ENCODE data around the gene RUNX1. TPM values are rescaled to one million over a fixed set of nuclear protein-coding genes. Genes with fewer than 3 reads are reported as not detected.
A peak's percentile ranks its signal among the peaks of the same experiment; 100 is the strongest.

RUNX1 gene
- total RNA-seq, 1 experiment from 2014 or later = 38.2 TPM

DNA sequence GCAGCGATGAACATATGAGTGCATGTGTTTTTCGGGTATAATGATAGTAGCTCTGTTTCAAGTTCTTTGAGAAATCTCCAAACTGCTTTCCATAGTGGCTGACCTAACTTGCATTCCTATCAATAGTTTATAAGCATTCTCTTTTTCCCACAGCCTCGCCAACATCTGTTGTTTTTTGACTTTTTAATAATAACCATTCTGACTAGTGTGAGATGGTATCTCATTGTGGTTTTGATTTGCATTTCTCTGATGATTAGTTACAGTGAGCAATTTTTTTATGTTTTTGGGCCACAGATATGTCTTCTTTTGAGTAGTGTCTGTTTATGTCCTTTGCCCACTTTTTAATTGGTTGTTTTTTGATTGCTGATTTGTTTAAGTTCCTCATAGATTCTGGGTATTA, 10.6 kb upstream of the RUNX1 start:
- DNase-seq (ENCODE audit: low spot score) = no peak

GRCh38 chr21:35058058-35058457, 9.0 kb upstream of the RUNX1 start:
- DNase-seq (ENCODE audit: low spot score) = no peak

DNA sequence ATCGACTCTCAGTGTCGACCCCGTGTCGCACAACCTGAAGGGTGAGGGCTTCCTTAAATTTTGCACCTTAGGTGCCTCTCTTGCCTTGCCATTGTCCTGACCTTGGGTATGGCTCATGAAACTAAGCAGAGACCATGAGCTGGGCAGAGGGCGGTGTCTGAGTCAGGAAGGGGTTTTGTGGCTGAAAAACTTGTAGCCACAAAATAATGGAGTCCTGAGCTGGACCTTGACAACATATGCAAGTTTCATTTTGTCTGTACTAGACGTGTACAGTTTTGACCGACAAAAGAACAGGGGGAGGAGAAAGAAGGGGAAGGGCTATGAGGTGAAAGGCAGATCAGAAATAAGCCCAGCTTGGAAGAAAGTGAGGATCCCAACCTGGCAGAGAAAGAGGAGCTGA, 8.3 kb upstream of the RUNX1 start:
- no peak for DNase-seq (ENCODE audit: low spot score)

DNA sequence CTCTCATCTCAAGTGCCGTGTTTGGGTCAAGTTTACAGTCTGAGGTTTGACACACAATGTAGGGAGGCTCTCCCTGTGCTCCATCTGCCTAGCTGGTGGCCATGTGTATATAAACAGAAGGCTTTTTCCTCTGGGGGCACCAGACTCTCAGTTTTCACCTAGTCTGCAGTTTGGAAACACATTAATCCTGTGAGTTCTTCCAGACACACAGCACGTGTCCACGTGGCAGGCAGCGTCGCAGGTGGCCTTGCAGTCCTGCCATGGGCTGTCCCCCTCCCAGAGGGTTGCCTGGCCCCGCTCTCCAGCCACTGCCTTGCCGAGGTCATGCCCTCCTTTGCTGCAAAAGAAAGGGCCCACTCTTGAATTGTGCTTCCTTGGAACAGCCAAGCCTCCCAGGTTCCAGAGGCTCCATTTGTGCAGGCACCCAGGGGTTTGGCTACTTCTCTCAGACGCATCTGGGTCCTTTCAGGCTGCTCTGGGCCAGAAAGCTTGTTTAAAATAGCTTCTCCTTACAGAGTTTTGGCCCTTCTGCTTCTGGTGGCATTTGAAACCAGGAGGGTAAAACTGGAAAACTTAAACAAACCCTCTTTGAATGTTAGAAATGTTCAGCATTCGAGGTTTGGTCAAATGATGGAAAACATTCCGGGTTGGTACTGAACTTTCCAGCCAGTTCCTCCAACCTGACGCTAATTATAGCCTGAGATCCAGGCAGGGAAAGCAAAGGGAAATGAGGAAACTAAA, 4.4 kb upstream of the RUNX1 start:
- DNase-seq (ENCODE audit: low spot score) = no peak

GRCh38 chr21:35052801-35053200, 3.7 kb upstream of the RUNX1 start:
- no peak for DNase-seq (ENCODE audit: low spot score)

DNA sequence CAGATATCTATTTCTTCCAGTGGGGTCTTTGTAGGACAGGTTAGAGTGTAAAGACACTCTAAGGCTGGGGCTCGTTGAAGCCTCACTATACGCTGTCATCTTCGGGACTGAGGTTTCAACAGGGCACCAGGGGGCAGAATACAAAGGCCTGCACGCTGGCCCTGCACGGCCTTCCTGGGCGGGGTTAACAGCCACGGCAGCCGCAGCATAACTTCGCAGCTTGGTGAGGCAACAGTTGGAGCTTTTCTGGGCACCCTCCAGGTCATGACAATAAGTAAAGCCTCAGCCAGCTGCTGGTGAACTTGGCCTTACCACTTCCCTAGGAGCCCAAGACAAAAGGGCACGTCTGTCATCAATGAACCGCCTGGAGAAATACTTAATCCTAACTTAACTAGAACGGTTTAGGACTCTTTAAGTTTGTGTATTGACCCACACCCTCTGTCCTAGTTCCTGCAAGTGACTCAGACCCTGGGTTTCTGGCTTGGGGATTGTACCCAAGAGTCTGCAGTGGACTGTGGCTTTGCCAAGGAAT, 2.3 kb upstream of the RUNX1 start:
- peak; percentile 96 for DNase-seq (ENCODE audit: low spot score)

GRCh38 chr21:35050348-35051286, 1.5 kb upstream of the RUNX1 start:
- DNase-seq (ENCODE audit: low spot score) = no peak

DNA sequence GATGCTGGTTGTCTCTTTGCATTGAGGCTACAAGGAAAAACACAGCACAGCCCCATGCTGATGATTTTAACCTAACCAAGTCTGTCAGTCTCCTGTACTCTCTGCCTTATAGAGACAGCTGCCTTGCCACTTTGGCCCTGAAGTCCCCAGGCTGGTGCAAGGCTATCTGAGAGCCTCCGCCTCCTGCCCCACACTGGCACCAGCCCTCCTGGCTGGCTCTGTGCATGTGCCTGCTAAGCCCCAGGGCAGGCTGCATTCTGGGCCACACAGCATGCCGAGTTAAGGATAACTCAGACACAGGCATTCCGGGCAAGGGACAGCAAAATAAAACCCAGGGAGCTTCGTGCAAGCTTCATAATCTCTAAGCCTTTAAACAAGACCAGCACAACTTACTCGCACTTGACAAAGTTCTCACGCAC, 910 bp downstream of the RUNX1 start:
- peak; percentile 45 for DNase-seq (ENCODE audit: low spot score)

GRCh38 chr21:35046880-35047229, 2.2 kb downstream of the RUNX1 start:
- DNase-seq (ENCODE audit: low spot score) = peak; percentile 60

DNA sequence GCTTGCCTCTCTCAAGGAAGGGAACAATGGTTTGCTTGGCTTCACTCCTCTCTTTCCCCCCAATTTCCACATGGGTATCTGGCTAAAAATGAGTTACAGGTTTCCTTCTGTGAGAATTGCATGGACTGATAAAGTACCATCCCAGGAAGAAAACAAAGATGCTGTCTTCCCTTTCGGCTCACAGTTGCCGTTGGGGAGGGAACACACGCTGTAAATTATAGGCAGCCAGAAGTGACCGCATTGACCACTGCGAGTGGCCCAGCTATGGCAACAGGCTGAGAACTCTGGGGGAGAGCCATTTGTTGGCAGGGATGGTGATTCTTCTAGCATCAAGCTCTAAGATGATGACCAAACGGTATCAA, 2.9 kb downstream of the RUNX1 start:
- DNase-seq (ENCODE audit: low spot score) = peak; percentile 74

- no peak for DNase-seq (ENCODE audit: low spot score)
Measured at GRCh38 chr21:35045542-35046262, 3.4 kb downstream of the RUNX1 start.

DNA sequence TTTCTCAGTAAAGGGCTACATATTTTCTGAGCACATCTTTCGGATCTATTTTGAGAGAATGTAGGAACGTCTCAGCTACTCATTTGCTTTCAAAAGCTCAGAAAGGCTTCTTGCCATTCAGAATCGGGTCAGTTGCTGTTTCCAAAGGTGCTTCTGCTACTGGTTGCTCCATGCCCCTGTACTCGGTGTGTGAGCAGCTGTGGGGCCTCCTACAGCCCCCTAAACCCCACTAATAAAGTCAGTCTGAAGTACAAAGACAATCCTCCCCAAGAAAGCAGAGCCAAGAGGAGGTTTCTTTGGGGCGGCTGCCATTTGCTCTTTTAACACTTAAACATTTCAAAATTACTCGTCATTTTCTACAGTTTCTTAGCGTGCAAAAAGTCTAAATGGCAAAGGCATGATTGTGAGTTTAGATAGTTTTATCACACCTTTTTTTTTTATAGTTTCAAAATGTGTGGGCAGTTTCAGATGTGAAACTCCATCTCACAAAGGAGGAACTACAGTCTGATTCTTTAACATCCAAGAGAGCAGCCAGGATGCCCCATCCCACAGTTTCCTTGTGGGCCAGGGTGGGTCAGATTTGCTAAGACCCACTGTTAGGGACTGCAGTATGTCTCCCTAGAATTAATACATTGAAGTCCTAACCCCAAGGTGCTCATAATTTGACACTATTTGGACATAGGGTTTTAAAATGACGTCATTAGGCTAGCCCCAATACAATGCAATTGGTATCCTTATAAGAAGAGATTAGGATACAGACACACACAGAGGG, 4.1 kb downstream of the RUNX1 start:
- no peak for DNase-seq (ENCODE audit: low spot score)

DNA sequence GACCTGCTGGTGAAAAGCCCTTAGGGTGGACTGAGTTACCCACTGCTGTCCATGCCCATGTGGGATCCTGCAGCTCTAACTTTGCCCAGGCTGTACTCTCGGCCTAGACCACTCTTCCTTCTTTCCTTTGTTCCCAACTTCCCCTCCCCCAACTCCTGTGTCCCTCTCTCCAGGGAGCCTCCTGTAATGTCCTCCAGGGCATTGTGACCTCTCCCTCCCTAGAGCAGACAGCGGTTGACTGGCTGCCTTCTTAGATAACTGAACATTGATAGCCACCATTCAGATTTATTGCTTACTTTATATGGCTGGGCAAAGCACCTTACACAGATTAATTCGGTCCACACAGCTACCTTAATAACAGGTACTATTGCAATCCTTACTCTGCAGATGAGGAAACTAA, 5.0 kb downstream of the RUNX1 start:
- no peak for DNase-seq (ENCODE audit: low spot score)

GRCh38 chr21:35043549-35043948, 5.6 kb downstream of the RUNX1 start:
- no peak for DNase-seq (ENCODE audit: low spot score)

- no peak for DNase-seq (ENCODE audit: low spot score)
Measured at GRCh38 chr21:35042836-35043235, 6.3 kb downstream of the RUNX1 start.

DNA sequence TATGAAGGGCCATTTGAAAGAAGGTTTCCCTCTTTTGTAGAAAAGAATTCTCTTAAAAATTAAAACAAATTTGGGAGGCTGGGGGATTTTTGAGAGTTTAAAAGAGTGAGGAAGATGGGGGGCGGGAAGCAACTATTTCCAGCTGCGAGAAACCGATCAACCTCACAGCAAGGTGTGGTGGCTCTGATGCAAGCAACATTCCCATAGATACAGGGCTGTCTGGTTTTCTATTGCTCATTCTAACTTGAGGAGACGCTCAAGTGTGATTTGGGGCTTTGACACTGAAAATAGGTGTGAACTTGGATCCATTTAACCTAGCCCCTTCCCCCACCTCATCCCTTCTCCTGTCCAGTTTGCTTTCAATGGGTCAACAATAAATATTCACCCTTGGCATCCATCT, 7.2 kb downstream of the RUNX1 start:
- no peak for DNase-seq (ENCODE audit: low spot score)

DNA sequence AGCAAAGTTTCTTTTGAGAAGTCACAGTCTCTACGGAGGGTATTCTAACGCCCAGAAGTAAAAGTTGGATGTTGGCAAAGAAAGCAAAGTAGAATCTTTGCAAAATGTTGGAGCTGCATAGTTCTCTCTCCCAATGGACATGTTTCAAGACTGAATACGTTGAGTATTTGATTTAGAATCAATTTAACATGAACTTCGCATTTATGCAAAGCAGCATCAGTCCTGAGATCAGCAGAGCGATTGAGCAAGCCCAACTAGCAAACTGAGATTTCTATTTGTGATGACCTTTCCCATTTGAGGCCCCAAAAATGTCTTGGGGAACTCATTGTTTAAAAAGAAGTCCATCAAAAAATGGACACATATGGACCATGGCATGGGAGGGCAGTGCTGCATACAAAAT, 8.0 kb downstream of the RUNX1 start:
- DNase-seq (ENCODE audit: low spot score) = no peak

- no peak for DNase-seq (ENCODE audit: low spot score)
Measured at GRCh38 chr21:35039595-35040289, 9.4 kb downstream of the RUNX1 start.

GRCh38 chr21:35038772-35039319, 10.3 kb downstream of the RUNX1 start:
- DNase-seq (ENCODE audit: low spot score) = no peak

DNA sequence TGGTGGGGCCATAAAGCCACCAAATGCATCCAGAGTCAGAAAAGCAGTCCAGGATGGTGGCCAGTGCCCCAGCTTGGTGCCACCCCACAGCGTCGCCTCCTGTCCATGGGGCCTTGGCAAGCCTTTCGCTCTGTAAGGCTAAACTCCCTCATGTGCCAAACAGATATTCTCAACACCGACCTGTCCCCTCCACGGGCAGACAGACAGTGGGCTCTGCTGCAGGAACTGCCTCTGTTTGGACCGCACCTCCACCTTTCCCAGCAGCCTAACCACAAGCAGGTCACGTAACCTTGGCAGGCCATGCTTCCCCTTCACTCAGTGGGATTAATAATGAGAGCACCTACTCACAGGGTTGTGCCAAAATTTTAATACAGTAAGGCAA, 11.7 kb downstream of the RUNX1 start:
- no peak for DNase-seq (ENCODE audit: low spot score)

Measured in A172 (cell line).